Ovary (tissue), 3 donors: ENCODE measurements around the gene CACUL1.

Source experiments
- EP300 ChIP-seq: sonication (generic); formaldehyde crosslinking; IDR thresholded peaks from one replicate; pipeline ENCODE4 v1.6.1; 2017; ENCODE audit warnings: antibody characterized with exemption
- POLR2A ChIP-seq: fragments of 450-650 bp; IDR thresholded peaks from one replicate; pipeline ENCODE4 v1.6.1; 2017; ENCODE audit warnings: antibody characterized with exemption, mild to moderate bottlenecking, moderate library complexity
- TF ChIP-seq, protein P1 (sequence below), 3 donors: fragments of 450-650 bp in 2 of 3; fragments of 200-600 bp in 1 of 3; IDR thresholded peaks; one replicate each; pipeline versions ENCODE4 v1.5.1 to v1.8.0; 2016 to 2022; ENCODE audit warnings: antibody characterized with exemption in 3 of 3, mild to moderate bottlenecking in 1 of 3
- donor health status: DM: no; HTN: no; CAD: no.

DNA sequence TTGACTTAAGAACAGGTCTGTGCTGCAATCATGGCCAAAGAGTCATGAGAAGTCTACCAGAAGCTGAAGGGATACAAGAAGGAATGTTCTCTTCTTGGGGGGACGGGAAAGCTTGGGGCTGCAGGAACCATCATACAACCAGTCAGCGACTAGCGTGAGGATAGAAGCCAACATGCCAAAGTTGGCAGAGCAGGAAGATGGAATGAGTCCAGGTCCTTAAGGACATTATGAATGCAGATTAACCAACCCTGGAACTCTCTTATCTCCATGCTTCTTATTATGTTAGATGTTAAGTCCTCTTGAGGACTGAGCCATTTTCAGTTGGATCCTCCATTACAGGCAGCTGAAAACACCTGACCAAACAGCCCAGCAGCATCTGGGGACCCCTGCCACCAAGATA is 17.2 kb upstream of the CACUL1 start:
- TF ChIP-seq, protein P1, sequence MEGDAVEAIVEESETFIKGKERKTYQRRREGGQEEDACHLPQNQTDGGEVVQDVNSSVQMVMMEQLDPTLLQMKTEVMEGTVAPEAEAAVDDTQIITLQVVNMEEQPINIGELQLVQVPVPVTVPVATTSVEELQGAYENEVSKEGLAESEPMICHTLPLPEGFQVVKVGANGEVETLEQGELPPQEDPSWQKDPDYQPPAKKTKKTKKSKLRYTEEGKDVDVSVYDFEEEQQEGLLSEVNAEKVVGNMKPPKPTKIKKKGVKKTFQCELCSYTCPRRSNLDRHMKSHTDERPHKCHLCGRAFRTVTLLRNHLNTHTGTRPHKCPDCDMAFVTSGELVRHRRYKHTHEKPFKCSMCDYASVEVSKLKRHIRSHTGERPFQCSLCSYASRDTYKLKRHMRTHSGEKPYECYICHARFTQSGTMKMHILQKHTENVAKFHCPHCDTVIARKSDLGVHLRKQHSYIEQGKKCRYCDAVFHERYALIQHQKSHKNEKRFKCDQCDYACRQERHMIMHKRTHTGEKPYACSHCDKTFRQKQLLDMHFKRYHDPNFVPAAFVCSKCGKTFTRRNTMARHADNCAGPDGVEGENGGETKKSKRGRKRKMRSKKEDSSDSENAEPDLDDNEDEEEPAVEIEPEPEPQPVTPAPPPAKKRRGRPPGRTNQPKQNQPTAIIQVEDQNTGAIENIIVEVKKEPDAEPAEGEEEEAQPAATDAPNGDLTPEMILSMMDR (IDR thresholded peaks at IDR 0.05) = no peak
- TF ChIP-seq POLR2A (no peak), EP300 (no peak)
